ENCODE results near the gene VDR.

GRCh38 chr12:47884501-47884900 is 20.3 kb downstream of the VDR start:
- TF ChIP-seq POLR2A (IDR thresholded peaks at IDR 0.05) (no peak), CTCF (IDR thresholded peaks at IDR 0.05) (no peak)
